Activated CD8-positive, alpha-beta memory T cell treated with anti-CD3 and anti-CD28 coated beads for 4 hours (primary cell): ENCODE results near the gene TARBP1.
A peak's percentile ranks its signal among the peaks of the same experiment; 100 is the strongest.

ENCODE experiments used
- DNase-seq, 2 donors: peaks; one replicate each; pipeline ENCODE4 v3.0.0-alpha.2; 2020; ENCODE audit warnings: low read depth in 2 of 2

Gene TARBP1

GRCh38 chr1:234484218-234484617 lies 5.2 kb upstream of the TARBP1 start:
- DNase-seq, result no peak

GRCh38 chr1:234481771-234482170 lies 2.8 kb upstream of the TARBP1 start:
- no peak for DNase-seq

GRCh38 chr1:234479866-234480265 lies 887 bp upstream of the TARBP1 start:
- DNase-seq, result no peak

- no peak for DNase-seq
Measured at GRCh38 chr1:234479310-234479559, 256 bp upstream of the TARBP1 start.

GRCh38 chr1:234478152-234478480 lies 863 bp downstream of the TARBP1 start:
- peak; percentile 42 to 63 for DNase-seq

DNA sequence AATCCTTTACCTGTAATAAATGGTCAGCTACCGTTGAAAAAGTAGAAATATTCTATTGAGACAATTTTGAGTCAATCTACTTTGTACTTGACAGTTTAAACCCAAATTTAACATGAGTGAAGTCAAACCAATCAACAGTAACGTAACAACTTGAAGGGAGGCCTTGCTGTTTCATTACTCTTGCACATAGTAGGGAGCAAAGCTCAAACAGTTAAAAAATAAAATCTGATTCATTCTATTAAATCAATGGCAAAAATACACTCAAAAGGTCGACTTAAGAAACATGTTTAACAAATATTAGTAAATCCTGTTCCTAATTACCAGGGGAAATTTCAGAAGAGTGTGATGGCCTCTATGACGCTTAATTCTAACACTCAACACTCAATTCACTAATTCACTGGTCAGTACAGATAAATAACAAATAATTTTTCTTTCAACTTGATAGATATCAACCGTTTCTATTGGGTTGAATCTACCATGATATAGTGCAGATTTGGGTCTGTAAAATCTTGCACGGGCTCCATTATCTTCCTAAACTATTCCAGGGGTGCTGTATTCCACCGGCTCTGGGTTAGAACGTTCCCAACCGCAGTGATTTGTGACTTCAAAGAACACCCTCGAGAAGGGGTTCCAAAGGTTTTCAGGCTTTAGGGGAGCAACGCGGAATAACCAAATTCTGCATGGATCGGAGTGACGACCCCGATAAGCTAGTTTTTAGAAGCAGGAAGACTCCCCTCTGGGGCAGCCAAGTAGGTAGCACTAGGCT lies 1.4 kb downstream of the TARBP1 start:
- no peak for DNase-seq

- DNase-seq, result no peak
Measured at GRCh38 chr1:234476172-234476571, 2.8 kb downstream of the TARBP1 start.

GRCh38 chr1:234475167-234475793 lies 3.7 kb downstream of the TARBP1 start:
- DNase-seq, result no peak

DNA sequence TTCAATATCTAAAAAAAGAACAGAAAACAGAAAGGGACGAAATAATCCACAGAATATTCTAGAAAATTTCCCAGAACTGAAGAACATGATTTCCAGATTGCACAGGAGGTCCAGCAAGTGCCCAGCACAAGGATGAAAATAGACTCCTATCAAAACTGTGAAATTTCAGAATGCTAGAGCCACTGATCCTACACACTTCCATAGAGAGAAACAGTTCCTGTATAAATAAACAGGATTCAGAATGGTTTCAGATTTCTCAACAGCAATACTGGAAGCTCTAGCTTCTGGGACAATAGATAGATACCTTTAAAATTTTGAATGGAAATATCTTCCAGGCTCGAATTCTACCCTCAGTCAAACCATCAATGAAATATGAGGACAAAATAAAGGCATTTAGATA lies 4.6 kb downstream of the TARBP1 start:
- DNase-seq, result no peak

DNA sequence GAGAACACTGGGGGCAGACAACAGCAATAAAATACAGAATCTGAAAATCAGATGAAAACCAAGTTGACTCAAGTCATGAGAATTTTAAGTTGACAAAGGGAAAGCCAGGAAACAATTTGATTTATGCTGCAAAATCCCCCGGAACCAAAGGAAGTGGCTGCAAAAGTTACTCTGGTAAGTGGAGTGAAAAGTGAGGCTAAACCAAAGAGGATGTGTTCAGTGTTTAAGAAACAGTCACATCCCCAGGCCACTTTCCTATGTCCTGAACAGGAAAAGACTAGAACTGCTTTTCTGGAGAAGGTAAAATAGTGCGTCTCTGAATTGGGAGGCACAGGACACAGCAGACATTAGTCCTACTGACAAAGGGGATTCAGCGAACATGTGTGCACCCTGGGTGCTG lies 5.9 kb downstream of the TARBP1 start:
- no peak for DNase-seq

DNA sequence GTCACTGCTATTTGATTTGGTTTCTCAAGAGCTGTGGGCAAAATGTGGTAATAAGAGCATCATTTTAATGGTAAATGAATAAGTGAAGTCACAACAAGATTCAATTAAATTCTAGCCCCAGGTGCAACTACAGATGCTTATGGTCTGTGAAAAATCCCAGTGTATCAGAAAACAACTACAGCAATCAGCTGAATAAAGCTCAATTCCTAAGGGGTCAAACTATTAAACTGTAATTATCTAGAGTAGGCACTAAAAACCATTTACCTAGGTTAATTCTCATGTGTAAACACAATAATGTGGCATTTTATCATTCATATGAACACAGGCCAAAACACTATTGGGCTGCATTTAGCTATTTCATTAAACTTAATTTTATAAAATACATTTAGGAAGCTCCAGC lies 9.6 kb downstream of the TARBP1 start:
- DNase-seq, result no peak

- no peak for DNase-seq
Measured at GRCh38 chr1:234468580-234468979, 10.4 kb downstream of the TARBP1 start.

GRCh38 chr1:234467821-234468220 lies 11.2 kb downstream of the TARBP1 start:
- no peak for DNase-seq

DNA sequence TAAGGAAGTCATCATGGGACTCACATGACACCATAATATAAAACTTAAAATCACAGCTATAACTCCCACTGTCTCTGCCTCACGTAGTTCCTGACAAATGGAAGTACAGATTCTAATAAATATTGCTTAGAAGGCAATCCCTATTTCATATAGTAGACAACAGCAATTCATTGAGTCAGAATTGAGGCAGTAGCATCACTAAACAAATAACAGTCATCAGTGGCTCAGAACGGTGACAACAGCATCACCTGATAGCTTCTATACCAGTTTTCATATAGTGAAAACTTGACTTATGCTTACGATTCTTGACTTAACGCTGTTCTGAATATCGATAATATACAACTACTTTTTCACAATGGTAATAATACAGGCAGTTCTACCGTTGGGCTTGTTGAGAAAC lies 12.0 kb downstream of the TARBP1 start:
- DNase-seq, result no peak

- no peak for DNase-seq
Measured at GRCh38 chr1:234463749-234464148, 15.2 kb downstream of the TARBP1 start.

GRCh38 chr1:234460652-234461051 lies 18.3 kb downstream of the TARBP1 start:
- no peak for DNase-seq

DNA sequence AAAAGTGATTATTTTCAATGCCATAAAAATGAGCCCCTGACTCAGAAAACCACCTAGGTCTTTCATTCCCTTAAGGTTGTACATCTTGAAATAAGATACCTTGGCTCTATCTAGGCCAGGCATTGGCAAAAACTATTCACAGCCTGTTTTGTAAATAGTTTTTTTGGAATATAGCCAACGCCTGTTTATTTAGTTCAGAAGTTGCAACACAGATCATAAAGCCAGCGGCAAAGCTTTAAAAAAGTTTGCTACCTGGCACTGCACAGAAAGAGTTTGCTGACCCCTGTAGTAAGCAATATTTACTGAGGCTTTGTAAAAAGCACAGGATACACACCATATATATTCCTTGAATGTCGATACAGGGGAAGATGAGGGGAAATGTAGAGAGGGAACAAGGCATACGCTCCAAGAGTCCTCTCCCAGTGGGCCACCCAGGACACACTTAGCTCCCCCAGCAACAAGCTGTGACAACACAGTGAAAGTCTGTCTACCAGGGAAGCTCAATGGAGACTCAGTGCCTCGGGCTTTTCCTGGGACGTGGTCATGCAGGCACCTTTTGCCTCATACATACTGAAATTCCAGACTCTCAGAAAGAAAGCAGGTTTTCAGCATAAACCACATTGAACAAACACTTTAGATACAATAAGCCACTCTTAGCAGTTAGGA lies 20.5 kb downstream of the TARBP1 start:
- no peak for DNase-seq

- no peak for DNase-seq
Measured at GRCh38 chr1:234454926-234455325, 24.1 kb downstream of the TARBP1 start.

DNA sequence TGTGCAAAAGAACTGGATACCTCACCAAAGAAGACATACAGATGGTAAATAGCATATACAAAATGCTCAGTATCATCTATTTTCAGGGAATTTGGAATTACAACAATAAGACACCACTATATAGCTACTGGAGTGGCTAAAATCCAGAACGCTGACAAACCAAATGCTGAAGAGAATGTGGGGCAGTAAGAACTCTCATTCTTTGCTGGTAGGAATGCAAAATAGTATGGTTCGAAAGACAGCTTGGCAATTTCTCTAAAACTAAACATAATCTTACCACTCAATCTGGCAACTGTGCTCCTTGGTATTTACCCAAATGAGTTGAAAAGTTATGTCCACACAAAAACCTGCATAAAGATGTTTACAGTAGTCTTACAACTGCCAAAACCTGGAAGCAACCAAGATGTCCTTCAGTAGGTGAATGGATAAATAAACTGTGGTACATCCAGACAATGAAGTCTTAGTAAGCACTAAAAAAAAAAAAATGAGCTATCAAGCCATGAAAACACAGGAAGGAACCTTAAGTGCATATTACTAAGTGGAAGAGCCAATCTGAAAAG lies 26.5 kb downstream of the TARBP1 start:
- DNase-seq, result no peak

DNA sequence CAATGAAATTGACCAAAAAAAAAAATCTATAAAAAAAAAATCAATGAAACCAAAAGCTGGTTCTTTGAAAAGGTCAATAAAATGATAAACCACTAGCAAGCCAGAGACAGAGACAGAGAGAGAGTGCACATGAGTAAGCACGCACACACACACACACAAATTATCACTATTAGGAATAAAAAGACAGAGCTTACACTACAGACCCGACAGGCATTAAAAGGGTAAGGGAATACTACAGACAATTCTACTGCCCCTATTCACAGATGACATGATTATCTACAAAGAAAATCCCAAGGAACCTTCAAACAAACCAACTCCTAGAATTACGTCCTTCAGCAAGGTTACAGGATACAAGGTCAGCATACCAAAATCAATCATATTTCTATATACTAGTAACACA lies 38.6 kb downstream of the TARBP1 start:
- DNase-seq, result no peak

- no peak for DNase-seq
Measured at GRCh38 chr1:234438579-234438978, 40.4 kb downstream of the TARBP1 start.

GRCh38 chr1:234437423-234438171 lies 41.4 kb downstream of the TARBP1 start:
- DNase-seq, result no peak
